ENCODE measurements around the gene PIP5KL1. TPM values are rescaled to one million over a fixed set of nuclear protein-coding genes. Genes with fewer than 3 reads are reported as not detected.
A peak's percentile ranks its signal among the peaks of the same experiment; 100 is the strongest.

Gene PIP5KL1
- total RNA-seq, 1 experiment from 2014 or later, result 21.9 TPM

GRCh38 chr9:127937388-127938297 is 7.1 kb upstream of the PIP5KL1 start, which contains the start of gene DPM2:
Gene DPM2 (minus strand): TSS chr9:127937854. CDS start chr9:127937820, 34 bp downstream.
- peak within 1 kb of the TSS; percentile 83 for H3K4me3 ChIP-seq
- H3K79me2 ChIP-seq (ENCODE audit: low read depth), result peaks cover 30% of the 10 kb centered on the region
- BruUV-seq (replicated peaks), result no TSS peak
- no peaks in the 10 kb centered on the region for H3K9me3 ChIP-seq (ENCODE audit: insufficient read depth, low read depth)
- peak; percentile 74 to 77 for DNase-seq
- H3K27me3 ChIP-seq (ENCODE audit: insufficient read depth, low read depth), result no peaks in the 10 kb centered on the region
- peak within 1 kb of the TSS; percentile 25; the same call in 1 of the 2 replicates for H3K27ac ChIP-seq
- H4K20me1 ChIP-seq (ENCODE audit: insufficient read depth), result peaks cover 5% of the 10 kb centered on the region; the same call in 1 of the 2 replicates
- peaks cover 17% of the 10 kb centered on the region for H3K4me1 ChIP-seq (replicated peaks; ENCODE audit: insufficient read depth)
- H3K4me2 ChIP-seq, result peak within 1 kb of the TSS; percentile 92
- no peaks in the 10 kb centered on the region for H3K9me2 ChIP-seq (ENCODE audit: insufficient read depth)
- ChIA-PET POLR2A (ENCODE audit: unreplicated experiment) (interaction anchor here (0.7 kb wide), 1 partner anchor 98 kb away, joined by 3 read pairs; no protein-coding TSS in a partner anchor), CTCF (interaction anchor here (0.6 kb wide), 1 partner anchor 562 kb away, joined by 3 read pairs; no protein-coding TSS in a partner anchor)
- H3F3A ChIP-seq (ENCODE audit: insufficient read depth, low read depth), result peaks cover 48% of the 10 kb centered on the region
- H2AFZ ChIP-seq, result peak within 1 kb of the TSS; percentile 85
- TF ChIP-seq, protein P1, sequence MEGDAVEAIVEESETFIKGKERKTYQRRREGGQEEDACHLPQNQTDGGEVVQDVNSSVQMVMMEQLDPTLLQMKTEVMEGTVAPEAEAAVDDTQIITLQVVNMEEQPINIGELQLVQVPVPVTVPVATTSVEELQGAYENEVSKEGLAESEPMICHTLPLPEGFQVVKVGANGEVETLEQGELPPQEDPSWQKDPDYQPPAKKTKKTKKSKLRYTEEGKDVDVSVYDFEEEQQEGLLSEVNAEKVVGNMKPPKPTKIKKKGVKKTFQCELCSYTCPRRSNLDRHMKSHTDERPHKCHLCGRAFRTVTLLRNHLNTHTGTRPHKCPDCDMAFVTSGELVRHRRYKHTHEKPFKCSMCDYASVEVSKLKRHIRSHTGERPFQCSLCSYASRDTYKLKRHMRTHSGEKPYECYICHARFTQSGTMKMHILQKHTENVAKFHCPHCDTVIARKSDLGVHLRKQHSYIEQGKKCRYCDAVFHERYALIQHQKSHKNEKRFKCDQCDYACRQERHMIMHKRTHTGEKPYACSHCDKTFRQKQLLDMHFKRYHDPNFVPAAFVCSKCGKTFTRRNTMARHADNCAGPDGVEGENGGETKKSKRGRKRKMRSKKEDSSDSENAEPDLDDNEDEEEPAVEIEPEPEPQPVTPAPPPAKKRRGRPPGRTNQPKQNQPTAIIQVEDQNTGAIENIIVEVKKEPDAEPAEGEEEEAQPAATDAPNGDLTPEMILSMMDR (conservative IDR thresholded peaks at IDR 0.05), result no peak
- H3K36me3 ChIP-seq (ENCODE audit: low read depth), result peaks cover 11% of the 10 kb centered on the region; the same call in 1 of the 2 replicates
- intact Hi-C loops (cut with micrococcal nuclease; ENCODE audit: unreplicated experiment), result loop anchor here (2.0 kb wide), 2 partner anchors 17 to 161 kb away; no protein-coding TSS in a partner anchor

- ChIA-PET CTCF (no interaction called here), POLR2A (ENCODE audit: unreplicated experiment) (interaction anchor here (0.7 kb wide), 1 partner anchor 99 kb away, joined by 3 read pairs; no protein-coding TSS in a partner anchor)
- H3K4me2 ChIP-seq, result peak overlapping the region; percentile 92
- TF ChIP-seq, protein P1 (conservative IDR thresholded peaks at IDR 0.05), result no peak
- no peak for TF ChIP-seq EZH2 (IDR thresholded peaks at IDR 0.05; ENCODE audit: low read depth)
- H3K9me3 ChIP-seq (ENCODE audit: insufficient read depth, low read depth), result no peaks in the 10 kb centered on the region
- no peaks in the 10 kb centered on the region for H3K27me3 ChIP-seq (ENCODE audit: insufficient read depth, low read depth)
- H4K20me1 ChIP-seq (ENCODE audit: insufficient read depth), result no peaks in the 10 kb centered on the region; the same call in 1 of the 2 replicates
- H3K4me1 ChIP-seq (replicated peaks; ENCODE audit: insufficient read depth), result peaks cover 23% of the 10 kb centered on the region
- intact Hi-C loops (cut with micrococcal nuclease; ENCODE audit: unreplicated experiment), result loop anchor here (2.0 kb wide), 2 partner anchors 18 to 162 kb away; no protein-coding TSS in a partner anchor
- H3K36me3 ChIP-seq (ENCODE audit: low read depth), result peaks cover 6% of the 10 kb centered on the region; the same call in 1 of the 2 replicates
- H3K27ac ChIP-seq, result peak overlapping the region; percentile 25; the same call in 1 of the 2 replicates
- H3K9me2 ChIP-seq (ENCODE audit: insufficient read depth), result no peaks in the 10 kb centered on the region
- DNase-seq, result no peak
- H2AFZ ChIP-seq, result peak overlapping the region; percentile 85
- no TSS peak for BruUV-seq (replicated peaks)
- H3K4me3 ChIP-seq, result peak overlapping the region; percentile 83
- H3K79me2 ChIP-seq (ENCODE audit: low read depth), result peaks cover 30% of the 10 kb centered on the region
- H3F3A ChIP-seq (ENCODE audit: insufficient read depth, low read depth), result peaks cover 48% of the 10 kb centered on the region
Observed at GRCh38 chr9:127937056-127937387, 6.4 kb upstream of the PIP5KL1 start.

DNA sequence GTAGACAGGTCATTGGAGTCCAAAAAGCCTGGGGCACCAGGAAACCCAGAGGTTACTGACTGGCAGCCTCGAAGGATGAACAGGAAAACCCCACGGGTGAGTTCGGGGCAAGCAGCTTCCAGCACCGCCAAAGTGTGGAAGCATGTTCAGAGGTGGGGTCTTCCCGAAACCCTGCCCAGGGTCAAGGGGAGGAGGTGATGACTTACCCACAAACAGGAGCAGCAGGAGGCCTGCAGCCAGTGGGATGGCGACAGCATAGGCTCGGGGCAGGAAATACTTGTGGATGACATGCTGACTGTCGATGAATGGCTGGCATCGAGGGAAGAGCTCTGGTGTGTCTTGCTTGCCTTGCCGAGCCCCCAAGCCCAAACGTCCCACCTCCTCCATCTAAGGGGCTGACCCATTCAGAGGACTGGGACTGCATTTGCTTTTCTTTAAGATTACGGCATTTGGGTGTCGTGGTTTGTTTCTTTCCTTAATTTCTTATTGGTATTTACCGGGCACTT is 5.8 kb upstream of the PIP5KL1 start:
- Histone ChIP-seq H3K36me3 (ENCODE audit: low read depth) (peaks cover under 1% of the 10 kb centered on the region; the same call in 1 of the 2 replicates), H3F3A (ENCODE audit: insufficient read depth, low read depth) (peaks cover 49% of the 10 kb centered on the region), H3K4me2 (peak overlapping the region; percentile 92), H3K9me2 (ENCODE audit: insufficient read depth) (no peaks in the 10 kb centered on the region), H3K4me1 (replicated peaks; ENCODE audit: insufficient read depth) (peaks cover 27% of the 10 kb centered on the region), H3K79me2 (ENCODE audit: low read depth) (peaks cover 30% of the 10 kb centered on the region), H3K27me3 (ENCODE audit: insufficient read depth, low read depth) (no peaks in the 10 kb centered on the region), H2AFZ (no peak overlapping the region), H3K9me3 (ENCODE audit: insufficient read depth, low read depth) (no peaks in the 10 kb centered on the region), H3K4me3 (peak overlapping the region; percentile 83), H3K27ac (no peak overlapping the region), H4K20me1 (ENCODE audit: insufficient read depth) (0 out of 2 replicates have a peak, but pooled peaks cover 2% of the 10 kb centered on the region)
- BruUV-seq (replicated peaks), result no TSS peak
- no peak for TF ChIP-seq EZH2 (IDR thresholded peaks at IDR 0.05; ENCODE audit: low read depth)
- TF ChIP-seq, protein P1 (conservative IDR thresholded peaks at IDR 0.05), result no peak
- intact Hi-C loops (cut with micrococcal nuclease; ENCODE audit: unreplicated experiment), result loop anchor here (2.0 kb wide), 2 partner anchors 18 to 162 kb away; no protein-coding TSS in a partner anchor
- ChIA-PET POLR2A (ENCODE audit: unreplicated experiment) (no interaction called here), CTCF (no interaction called here)
- no peak for DNase-seq

Measured in PC-9 (cell line).